ENCODE data around the gene ZSCAN22.

ZSCAN22 gene

GRCh38 chr19:58336216-58336615 lies 9.4 kb downstream of the ZSCAN22 start:
- H3K9ac ChIP-seq = no peak overlapping the region
- no peak overlapping the region for H2AFZ ChIP-seq (ENCODE audit: low read depth)
- H4K20me1 ChIP-seq (ENCODE audit: insufficient read depth) = no peaks in the 10 kb centered on the region
- no peak overlapping the region for H3K27ac ChIP-seq
- no peak overlapping the region for H3K4me3 ChIP-seq (IDR thresholded peaks at IDR 0.05; ENCODE audit: insufficient read depth, low read depth, low read length)
- no peaks in the 10 kb centered on the region for H3K36me3 ChIP-seq (ENCODE audit: insufficient read depth)
- no peak overlapping the region for H3K4me2 ChIP-seq
- no peaks in the 10 kb centered on the region for H3K27me3 ChIP-seq (ENCODE audit: insufficient read depth, low read depth)
- no peak for TF ChIP-seq CTCF (conservative IDR thresholded peaks at IDR 0.05; ENCODE audit: low read depth, low read length)
- H3K79me2 ChIP-seq (ENCODE audit: insufficient read depth, low read depth) = no peaks in the 10 kb centered on the region
- no peaks in the 10 kb centered on the region for H3K4me1 ChIP-seq (ENCODE audit: low read depth, poor library complexity, severe bottlenecking)

- TF ChIP-seq CTCF (conservative IDR thresholded peaks at IDR 0.05; ENCODE audit: low read depth, low read length) = no peak
- no peak overlapping the region for H3K4me3 ChIP-seq (IDR thresholded peaks at IDR 0.05; ENCODE audit: insufficient read depth, low read depth, low read length)
- H4K20me1 ChIP-seq (ENCODE audit: insufficient read depth) = no peaks in the 10 kb centered on the region
- no peaks in the 10 kb centered on the region for H3K79me2 ChIP-seq (ENCODE audit: insufficient read depth, low read depth)
- H3K36me3 ChIP-seq (ENCODE audit: insufficient read depth) = no peaks in the 10 kb centered on the region
- no peaks in the 10 kb centered on the region for H3K4me1 ChIP-seq (ENCODE audit: low read depth, poor library complexity, severe bottlenecking)
- no peak overlapping the region for H2AFZ ChIP-seq (ENCODE audit: low read depth)
- no peak overlapping the region for H3K4me2 ChIP-seq
- no peak overlapping the region for H3K9ac ChIP-seq
- H3K27ac ChIP-seq = no peak overlapping the region
- H3K27me3 ChIP-seq (ENCODE audit: insufficient read depth, low read depth) = no peaks in the 10 kb centered on the region
Measured at GRCh38 chr19:58336820-58337219, 10.0 kb downstream of the ZSCAN22 start.

- no peak for TF ChIP-seq CTCF (conservative IDR thresholded peaks at IDR 0.05; ENCODE audit: low read depth, low read length)
- Histone ChIP-seq H3K36me3 (ENCODE audit: insufficient read depth) (no peaks in the 10 kb centered on the region), H2AFZ (ENCODE audit: low read depth) (no peak overlapping the region), H3K79me2 (ENCODE audit: insufficient read depth, low read depth) (no peaks in the 10 kb centered on the region), H3K27me3 (ENCODE audit: insufficient read depth, low read depth) (no peaks in the 10 kb centered on the region), H4K20me1 (ENCODE audit: insufficient read depth) (no peaks in the 10 kb centered on the region), H3K27ac (no peak overlapping the region), H3K9ac (no peak overlapping the region), H3K4me3 (IDR thresholded peaks at IDR 0.05; ENCODE audit: insufficient read depth, low read depth, low read length) (no peak overlapping the region), H3K4me2 (no peak overlapping the region), H3K4me1 (ENCODE audit: low read depth, poor library complexity, severe bottlenecking) (no peaks in the 10 kb centered on the region)
Measured at GRCh38 chr19:58338336-58338735, 11.5 kb downstream of the ZSCAN22 start.

- H3K9ac ChIP-seq = no peak overlapping the region
- no peak overlapping the region for H3K27ac ChIP-seq
- no peaks in the 10 kb centered on the region for H3K79me2 ChIP-seq (ENCODE audit: insufficient read depth, low read depth)
- no peaks in the 10 kb centered on the region for H3K27me3 ChIP-seq (ENCODE audit: insufficient read depth, low read depth)
- H3K4me1 ChIP-seq (ENCODE audit: low read depth, poor library complexity, severe bottlenecking) = no peaks in the 10 kb centered on the region
- no peaks in the 10 kb centered on the region for H4K20me1 ChIP-seq (ENCODE audit: insufficient read depth)
- H2AFZ ChIP-seq (ENCODE audit: low read depth) = no peak overlapping the region
- no peaks in the 10 kb centered on the region for H3K36me3 ChIP-seq (ENCODE audit: insufficient read depth)
- H3K4me3 ChIP-seq (IDR thresholded peaks at IDR 0.05; ENCODE audit: insufficient read depth, low read depth, low read length) = no peak overlapping the region
- H3K4me2 ChIP-seq = no peak overlapping the region
- TF ChIP-seq CTCF (conservative IDR thresholded peaks at IDR 0.05; ENCODE audit: low read depth, low read length) = no peak
Measured at GRCh38 chr19:58338825-58339558, 12.2 kb downstream of the ZSCAN22 start.

All from KMS-11 (cell line).